Heart left ventricle (tissue), 16 donors: ENCODE data around the gene EMILIN1. TPM values are rescaled to one million over a fixed set of nuclear protein-coding genes. Genes with fewer than 3 reads are reported as not detected.

ENCODE experiments used
- ATAC-seq, 4 donors: fragments of 200-7000 bp; cut with Tn5 transposase; one replicate each; pipeline ENCODE4 v1.9.1; 2020 to 2022; ENCODE audit warnings: moderate library complexity in 4 of 4, mild to moderate bottlenecking in 3 of 4, moderate number of reproducible peaks in 1 of 4
- DNase-seq, 5 donors: peaks; one replicate each; pipeline ENCODE4 v3.0.0-alpha.2; 2020
- H3K27ac ChIP-seq, 12 donors: fragments of 200-600 bp; sonication (generic) in 4 of 12; one replicate each; pipeline versions ENCODE4 v1.5.0 to v1.8.0; 2016 to 2022; ENCODE audit warnings: mild to moderate bottlenecking in 2 of 12
- H3K27me3 ChIP-seq, 9 donors: fragments of 200-600 bp; sonication (generic) in 2 of 9; one replicate each; pipeline versions ENCODE4 v1.5.1 to v1.8.0; 2016 to 2022; ENCODE audit warnings: mild to moderate bottlenecking in 3 of 9
- H3K36me3 ChIP-seq, 9 donors: fragments of 200-600 bp; sonication (generic) in 2 of 9; one replicate each; pipeline versions ENCODE4 v1.5.0 to v1.8.0; 2018 to 2022; ENCODE audit warnings: mild to moderate bottlenecking in 2 of 9
- H3K4me1 ChIP-seq, 12 donors: fragments of 200-600 bp; sonication (generic) in 4 of 12; one replicate each; pipeline versions ENCODE4 v1.5.0 to v1.8.0; 2016 to 2022; ENCODE audit warnings: mild to moderate bottlenecking in 3 of 12
- H3K4me3 ChIP-seq, 12 donors: fragments of 200-600 bp; sonication (generic) in 4 of 12; one replicate each; pipeline versions ENCODE4 v1.5.0 to v1.8.0; 2017 to 2022; ENCODE audit warnings: mild to moderate bottlenecking in 9 of 12, moderate library complexity in 4 of 12
- H3K9me3 ChIP-seq, 12 donors: fragments of 200-600 bp; sonication (generic) in 4 of 12; one replicate each; pipeline versions ENCODE4 v1.5.0 to v1.8.0; 2016 to 2022; ENCODE audit warnings: mild to moderate bottlenecking in 1 of 12
- CTCF ChIP-seq, 12 donors: fragments of 200-600 bp; sonication (generic) in 4 of 12; IDR thresholded peaks; one replicate each; pipeline versions ENCODE4 v1.5.0 to v1.8.0; 2018 to 2022; ENCODE audit warnings: antibody characterized with exemption in 12 of 12, mild to moderate bottlenecking in 5 of 12
- POLR2A ChIP-seq, 2 donors: fragments of 450-650 bp; IDR thresholded peaks; one replicate each; pipeline ENCODE4 v1.6.1; 2017; ENCODE audit warnings: antibody characterized with exemption in 2 of 2, mild to moderate bottlenecking in 2 of 2, moderate library complexity in 2 of 2
- WGBS, 4 donors: extraction: QIAGEN DNeasy Blood & Tissue Kit in 2 of 4; methylation state at CpG; one replicate each; pipeline versions ENCODE4 v1.1.5 to v1.1.7; 2013 to 2018; 5-methylcytosine and 5-hydroxymethylcytosine counted together
- intact Hi-C, 10 donors: fragments of 100-400 bp; cut with DNase I; formaldehyde crosslinking; loops; one replicate each; pipeline versions ENCODE4 v1.11.1 to v1.14.2; 2022
- polyA plus RNA-seq, 2 donors: library from polyadenylated mRNA; stranded (reverse); fragments of 200-250 nt; gene quantifications; one replicate each; pipeline ENCODE4 v1.2.3, GENCODE V29; 2013
- total RNA-seq, 9 donors: library from RNA; depleted of rRNA in 2 of 9; stranded (reverse); fragments of >200 nt in 2 of 9; fragmentation: NEBNext Ultra II Directional in 3 of 9; extraction: Animal tissue kit (Norgen Biotek cat#: 25700) in 3 of 9; gene quantifications; one replicate each; pipeline versions ENCODE4 v1.1.0 to v1.2.4, GENCODE V29; 2016 to 2023
- donor health status: ischemic (EF 13 %, LVEDD 7.1; RV severe dilation, severe dysfunction).
- donor health status: healthy with polysubstance abuse.
- donor health status: DM: no; HTN: yes; CAD: no.
- donor health status: DM: no; HTN: no; CAD: no.
- donor health status: ischemic (EF 25% LVEDD 6.9; RV normal size, moderate dysfunction).
- donor health status: ischemic (EF 25% LVEDD 5.7; RV mildly dilated, moderate dysfunction).
- donor health status: healthy.
- donor health status: DM: yes; HTN: yes; CAD: no.
- donor health status: ischemic (EF 35%, LVEDD 5.7; RV mildly dilated, moderate dysfunction).
- donor health status: nonischemic (EF 11% LVEDD 7.7; RV severe dilation, severe dysfunction).
- donor health status: DM: yes; HTN: yes; CAD: no.
- donor health status: PGD.
- donor health status: ischemic (EF 29% LVEDD 5.4; RV normal size, mild dysfunction).
- donor health status: nonischemic (EF 23%, LVEDD 6.1; RV moderate dilation, normal function).

EMILIN1 gene
- total and polyA plus RNA-seq, 11 donors: 7.5 to 76.9 (median 21.0) TPM

GRCh38 chr2:27096748-27097297, 18.4 kb downstream of the EMILIN1 start:
- DNase-seq (peak in 1 of 5 donors; percentile 37), ATAC-seq (no peak)
- Histone ChIP-seq H3K9me3 (no peaks in the 10 kb centered on the region), H3K27me3 (no peaks in the 10 kb centered on the region), H3K27ac (peak overlapping the region in 5 of 12 donors; percentile 7 to 68 (median 60)), H3K4me3 (no peak overlapping the region), H3K36me3 (no peaks in the 10 kb centered on the region), H3K4me1 (peaks cover 0 to 20% (median 8%) of the 10 kb centered on the region in 12 donors)
- TF ChIP-seq POLR2A (IDR thresholded peaks at IDR 0.05): no peak
- TF ChIP-seq CTCF (IDR thresholded peaks at IDR 0.05): no peak
- WGBS, 4 donors: 71 to 84% (median 78%) methylated on average over 3 of the region's 3 CpGs
- intact Hi-C loops: loop anchor here in 7 of 10 donors (2.0 to 10.0 kb wide), 7 partner anchors 94 to 252 kb away; partner anchors contain the start of genes TRIM54 (in 4 of the 7), DNAJC5G (in 1 of the 7) and DPYSL5 (in 1 of the 7)

- no peak for TF ChIP-seq CTCF (IDR thresholded peaks at IDR 0.05)
- no peak for TF ChIP-seq POLR2A (IDR thresholded peaks at IDR 0.05)
- Histone ChIP-seq H3K27me3 (no peaks in the 10 kb centered on the region), H3K27ac (no peak overlapping the region), H3K9me3 (no peaks in the 10 kb centered on the region), H3K36me3 (no peaks in the 10 kb centered on the region), H3K4me1 (peaks cover 0 to 20% (median 8%) of the 10 kb centered on the region in 12 donors), H3K4me3 (no peak overlapping the region)
- DNase-seq: no peak
- no peak for ATAC-seq
- 90 to 95% (median 93%) methylated on average over 14 of the region's 14 CpGs for WGBS, 4 donors
- intact Hi-C loops: loop anchor here in 7 of 10 donors (2.0 to 10.0 kb wide), 7 partner anchors 93 to 253 kb away; partner anchors contain the start of genes TRIM54 (in 4 of the 7), DNAJC5G (in 1 of the 7) and DPYSL5 (in 1 of the 7)
These were observed 18.9 kb downstream of the EMILIN1 start for GRCh38 chr2:27097341-27097740.

GRCh38 chr2:27099334-27099955, 21.0 kb downstream of the EMILIN1 start:
- Histone ChIP-seq H3K27me3 (peaks cover 0 to 6% (median 0%) of the 10 kb centered on the region in 9 donors), H3K4me3 (no peak overlapping the region), H3K27ac (no peak overlapping the region), H3K36me3 (no peaks in the 10 kb centered on the region), H3K4me1 (peaks cover 0 to 20% (median 8%) of the 10 kb centered on the region in 12 donors), H3K9me3 (no peaks in the 10 kb centered on the region)
- DNase-seq (no peak), ATAC-seq (no peak)
- intact Hi-C loops: loop anchor here (2.0 to 10.0 kb wide), 11 partner anchors 27 to 255 kb away; partner anchors contain the start of genes TRIM54 (in 4 of the 10), DNAJC5G (in 1 of the 10) and DPYSL5 (in 1 of the 10)
- 90 to 93% (median 91%) methylated on average over 12 to 19 of the region's 19 CpGs for WGBS, 4 donors
- no peak for TF ChIP-seq POLR2A (IDR thresholded peaks at IDR 0.05)
- no peak for TF ChIP-seq CTCF (IDR thresholded peaks at IDR 0.05)

GRCh38 chr2:27100036-27100435, 21.6 kb downstream of the EMILIN1 start:
- 87 to 89% (median 87%) methylated on average over 10 of the region's 10 CpGs for WGBS, 4 donors
- Histone ChIP-seq H3K27ac (no peak overlapping the region), H3K4me1 (peaks cover 0 to 20% (median 8%) of the 10 kb centered on the region in 12 donors), H3K4me3 (no peak overlapping the region), H3K36me3 (no peaks in the 10 kb centered on the region), H3K9me3 (no peaks in the 10 kb centered on the region), H3K27me3 (peaks cover 0 to 6% (median 0%) of the 10 kb centered on the region in 9 donors)
- no peak for TF ChIP-seq CTCF (IDR thresholded peaks at IDR 0.05)
- TF ChIP-seq POLR2A (IDR thresholded peaks at IDR 0.05): no peak
- no peak for DNase-seq
- intact Hi-C loops: loop anchor here in 2 of 10 donors (5.0 to 10.0 kb wide), 2 partner anchors 182 to 205 kb away; partner anchors contain the start of genes TRIM54 (in 1 of the 2) and UCN (in 1 of the 2)
- ATAC-seq: no peak
